HG03354 (cell line): ENCODE results near the gene ZNF541.
A peak's percentile ranks its signal among the peaks of the same experiment; 100 is the strongest.
"Not testable (repeated sequence)": the region's sequence is repeated elsewhere in the genome, so short reads cannot be mapped to it uniquely, and the experiment has no call there.

Experiments used
- ATAC-seq: cut with Tn5 transposase; IDR thresholded peaks from one replicate; pipeline ENCODE4 v1.9.1; 2021; ENCODE audit warnings: mild to moderate bottlenecking; ENCODE audit not compliant: unreplicated experiment, poor library complexity, severe bottlenecking

ZNF541 gene

DNA sequence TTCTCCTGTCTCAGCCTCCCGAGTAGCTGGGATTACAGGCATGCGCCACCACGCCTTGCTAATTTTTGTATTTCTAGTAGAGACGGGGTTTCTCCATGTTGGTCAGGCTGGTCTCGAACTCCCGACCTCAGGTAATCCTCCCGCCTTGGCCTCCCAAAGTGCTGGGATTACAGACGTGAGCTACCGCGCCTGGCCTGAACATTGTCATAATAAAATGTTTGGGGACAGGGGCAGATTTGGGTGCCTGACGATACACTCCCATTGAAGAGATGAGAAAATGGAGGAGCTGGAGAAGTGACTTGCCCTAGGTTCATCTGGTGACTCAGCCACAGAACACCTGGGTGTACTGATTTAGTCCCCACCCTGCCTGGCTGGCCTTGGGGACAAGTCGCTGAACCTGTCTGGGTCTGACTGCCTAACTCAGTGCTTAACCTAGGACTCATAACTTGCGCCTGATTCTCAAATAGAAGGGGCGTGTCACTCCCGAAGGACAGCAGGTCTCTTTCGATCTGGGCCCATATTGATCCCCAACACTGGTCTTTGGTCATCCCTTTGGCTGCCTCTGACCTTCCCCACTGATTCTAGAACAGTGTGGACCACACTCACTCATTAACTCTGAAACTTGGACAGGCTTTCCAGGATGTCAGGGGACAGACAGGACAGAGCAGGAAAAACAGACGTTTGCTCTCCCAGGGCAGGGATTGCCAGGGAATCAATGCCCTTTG is 28.4 kb upstream of the ZNF541 start:
- ATAC-seq = no peak

DNA sequence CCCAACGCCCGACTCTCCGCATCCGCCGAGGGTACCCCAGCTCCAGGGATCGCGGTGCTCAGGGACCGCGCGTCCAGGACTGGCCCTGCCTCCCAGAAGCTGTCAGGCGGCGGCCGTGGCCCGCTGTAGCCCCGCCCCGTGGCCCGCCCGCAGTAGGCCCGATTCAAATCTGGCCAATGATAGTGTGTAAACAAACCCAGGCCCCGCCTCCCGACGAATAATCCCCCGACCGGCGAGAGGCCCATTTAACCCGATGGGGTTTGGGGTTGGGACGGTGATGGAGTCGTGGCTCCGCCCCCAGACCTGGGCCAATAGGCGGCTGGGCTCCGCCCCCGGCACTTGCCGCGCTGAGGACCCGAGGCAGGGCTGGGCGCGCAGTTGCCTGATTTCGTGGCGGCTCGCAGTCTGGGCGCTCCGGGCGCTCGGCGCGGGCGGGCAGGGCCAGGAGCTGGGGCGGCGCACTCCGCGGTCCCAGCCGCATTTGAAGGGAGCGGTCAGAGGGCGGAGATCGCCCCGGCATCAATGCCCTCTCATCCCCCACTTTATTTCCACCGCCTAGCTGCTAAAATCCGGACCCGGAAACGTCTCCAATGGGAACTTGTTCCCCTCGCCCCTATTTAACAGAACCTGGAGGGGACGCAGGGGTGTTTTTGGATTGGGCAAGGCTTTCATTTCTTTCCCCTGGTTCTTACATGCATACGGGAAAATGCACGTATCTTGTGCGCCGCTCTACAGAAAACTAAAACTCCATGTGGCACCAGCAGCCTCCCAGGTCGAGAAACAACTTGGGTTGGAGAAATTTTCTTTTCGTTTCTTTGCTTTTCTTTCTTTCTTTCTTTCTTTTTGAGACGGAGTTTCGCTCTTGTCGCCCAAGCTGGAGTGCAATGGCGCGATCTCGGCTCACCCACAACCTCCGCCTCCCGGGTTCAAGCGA is 27.6 kb upstream of the ZNF541 start:
- ATAC-seq = peak; percentile 92

DNA sequence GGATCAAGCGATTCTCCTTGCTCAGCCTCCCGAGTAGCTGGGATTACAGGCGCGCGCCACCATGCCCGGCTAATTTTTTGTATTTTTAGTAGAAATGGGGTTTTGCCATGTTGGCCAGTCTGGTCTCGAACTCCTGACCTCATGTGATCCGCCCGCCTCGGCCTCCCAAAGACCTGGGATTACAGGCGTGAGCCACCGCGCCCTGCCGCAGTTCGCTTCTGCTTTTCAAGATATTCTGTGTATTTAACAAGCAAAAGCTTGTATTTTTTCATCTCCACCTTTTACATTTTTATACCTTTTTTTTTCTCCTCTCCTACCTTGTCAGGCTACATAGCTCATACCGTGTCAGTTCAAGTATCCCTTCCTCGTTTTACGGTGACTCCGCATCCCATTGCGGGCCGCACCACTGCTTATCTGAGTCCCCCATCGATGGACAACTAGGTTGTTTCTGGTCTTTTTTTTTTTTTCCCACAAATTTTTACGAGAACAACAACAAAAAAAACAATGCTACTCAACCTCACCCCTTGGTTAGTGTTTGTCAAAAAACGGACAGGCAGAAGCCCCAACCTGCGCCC is 26.8 kb upstream of the ZNF541 start:
- not testable (repeated sequence) for ATAC-seq

DNA sequence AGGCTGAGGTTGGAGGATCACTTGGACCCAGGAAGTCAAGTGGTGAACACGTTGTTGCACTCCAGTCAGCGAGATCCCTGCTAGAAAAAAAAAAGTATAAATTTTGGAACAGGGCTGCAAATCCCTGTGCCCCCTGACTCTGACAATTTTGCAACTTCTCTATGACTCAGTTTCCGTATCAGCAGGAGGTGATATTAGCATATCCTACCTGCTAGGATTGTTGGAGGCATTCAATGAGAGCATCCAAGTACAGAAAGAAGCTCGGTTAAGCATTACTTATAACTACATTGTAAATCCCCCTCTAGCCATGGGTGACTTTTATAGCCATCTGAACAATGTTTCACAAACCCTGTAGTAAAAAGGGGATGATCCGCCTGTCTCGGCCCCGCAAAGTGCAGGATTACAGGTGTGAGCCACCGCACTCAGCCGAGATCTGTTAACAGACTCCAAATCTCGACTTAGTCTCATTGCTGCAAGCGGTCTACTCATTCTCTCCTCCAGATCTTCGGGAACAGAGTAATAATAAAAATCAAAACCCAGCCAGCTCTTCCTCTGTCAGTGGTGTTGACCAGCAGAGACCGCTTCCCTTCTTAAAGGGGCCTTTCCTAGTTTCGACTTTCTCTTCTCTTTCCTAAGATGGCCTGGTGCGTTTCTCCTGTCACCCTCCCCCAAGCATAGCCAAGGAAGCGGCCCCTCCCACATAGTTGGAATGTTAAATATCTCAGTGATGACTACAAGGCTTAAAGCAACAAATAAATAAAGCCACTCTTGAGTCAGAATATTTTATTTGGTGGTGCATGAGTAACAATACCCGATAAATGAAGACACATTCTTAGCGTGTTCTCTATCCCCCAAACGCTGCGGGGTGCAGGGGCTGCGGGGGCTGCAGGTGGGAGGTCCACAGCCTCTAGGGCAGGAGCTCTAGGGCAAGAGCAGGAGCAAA is 25.7 kb upstream of the ZNF541 start:
- no peak for ATAC-seq

DNA sequence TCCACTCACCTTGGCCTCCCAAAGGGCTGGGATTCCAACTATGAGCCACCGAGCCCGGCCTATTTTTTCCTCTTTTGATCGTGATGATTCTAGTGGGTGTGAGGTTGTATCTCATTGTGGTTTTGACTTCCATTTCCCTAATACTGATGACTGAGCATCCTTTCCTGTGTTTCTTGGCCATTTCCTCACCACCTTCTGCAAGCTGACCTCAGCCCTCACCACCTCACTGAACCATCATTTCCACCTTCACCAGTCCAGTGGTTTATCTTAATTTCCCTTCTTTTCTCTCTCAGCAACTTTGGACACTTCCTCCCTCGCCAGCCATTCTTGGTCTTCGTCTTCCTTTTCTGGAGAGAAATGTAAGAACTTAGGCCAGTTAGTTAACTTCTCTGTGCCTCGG is 23.0 kb upstream of the ZNF541 start:
- ATAC-seq = no peak

DNA sequence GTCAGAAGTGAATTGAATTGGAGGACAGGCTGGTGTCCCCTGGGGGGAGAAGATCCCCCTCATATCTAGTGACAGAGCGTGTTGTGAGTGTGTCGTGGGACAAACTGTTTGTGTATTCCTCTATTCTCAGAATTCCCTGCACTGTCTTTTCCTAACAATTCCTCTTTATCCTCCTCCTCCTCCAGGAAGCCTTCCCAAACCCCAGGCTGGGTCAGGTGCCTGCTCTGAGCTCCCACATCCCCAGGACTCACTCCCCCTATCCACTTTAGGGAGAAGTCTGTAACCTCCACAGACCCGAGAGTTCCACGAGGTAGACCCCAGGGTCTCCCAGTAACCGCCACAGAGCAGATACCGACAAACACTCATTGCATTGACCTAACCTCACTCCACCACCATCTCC is 20.9 kb upstream of the ZNF541 start:
- no peak for ATAC-seq

DNA sequence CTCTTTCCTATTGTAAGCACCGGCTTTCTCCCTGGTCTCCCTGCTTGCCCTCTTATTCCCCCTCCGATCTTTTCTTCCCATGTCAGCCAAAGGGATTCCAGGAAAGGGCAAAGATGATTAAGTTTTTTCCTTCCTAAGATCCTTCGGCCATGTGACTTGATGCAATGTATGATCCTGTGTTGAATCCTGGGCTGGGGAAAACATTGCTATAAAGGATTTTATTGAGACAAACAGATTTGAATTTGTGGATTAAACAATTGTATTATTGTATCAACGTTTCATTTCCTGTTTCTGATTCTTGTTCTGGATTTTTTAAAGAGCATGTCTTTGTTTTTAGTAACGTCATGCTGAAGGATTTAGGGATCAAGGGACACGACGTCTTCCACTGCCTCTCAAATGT is 16.9 kb upstream of the ZNF541 start:
- ATAC-seq = no peak

DNA sequence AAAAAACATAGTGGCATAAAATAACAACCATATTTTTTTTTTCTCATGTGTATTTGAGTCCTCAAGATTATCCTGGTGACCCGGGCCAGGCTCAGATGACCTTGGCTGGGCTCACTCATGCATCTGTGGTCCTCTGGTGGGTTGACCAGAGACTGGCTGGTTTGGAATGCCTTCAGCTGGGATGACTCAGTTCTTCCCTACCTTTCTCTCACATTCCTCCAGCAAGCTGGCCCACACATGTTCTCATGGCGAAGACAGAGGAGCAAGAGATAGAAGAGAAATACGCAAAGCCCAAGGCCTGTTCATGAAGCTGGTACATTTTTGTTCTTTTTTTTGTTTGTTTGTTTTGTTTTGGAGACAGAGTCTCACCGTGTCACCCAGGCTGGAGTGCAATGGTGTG is 14.3 kb upstream of the ZNF541 start:
- no peak for ATAC-seq

DNA sequence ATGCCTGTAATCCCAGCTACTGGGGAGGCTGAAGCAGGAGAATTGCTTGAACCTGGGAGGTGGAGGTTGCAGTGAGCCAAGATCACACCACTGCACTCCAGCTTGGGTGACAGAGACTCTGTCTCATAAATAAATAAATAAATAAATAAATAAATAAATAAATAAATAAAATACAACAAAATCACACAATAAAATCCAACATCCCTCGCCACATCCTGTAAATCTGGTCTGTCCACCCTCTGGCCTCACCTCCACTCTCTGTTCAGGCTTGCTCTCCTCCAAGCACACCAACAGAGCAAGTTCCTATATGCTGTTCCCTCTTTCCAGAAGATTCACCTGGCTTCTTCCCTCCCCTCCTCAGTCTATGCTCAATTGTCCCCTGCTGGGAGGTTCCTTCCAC is 10.2 kb upstream of the ZNF541 start:
- not testable (repeated sequence) for ATAC-seq

DNA sequence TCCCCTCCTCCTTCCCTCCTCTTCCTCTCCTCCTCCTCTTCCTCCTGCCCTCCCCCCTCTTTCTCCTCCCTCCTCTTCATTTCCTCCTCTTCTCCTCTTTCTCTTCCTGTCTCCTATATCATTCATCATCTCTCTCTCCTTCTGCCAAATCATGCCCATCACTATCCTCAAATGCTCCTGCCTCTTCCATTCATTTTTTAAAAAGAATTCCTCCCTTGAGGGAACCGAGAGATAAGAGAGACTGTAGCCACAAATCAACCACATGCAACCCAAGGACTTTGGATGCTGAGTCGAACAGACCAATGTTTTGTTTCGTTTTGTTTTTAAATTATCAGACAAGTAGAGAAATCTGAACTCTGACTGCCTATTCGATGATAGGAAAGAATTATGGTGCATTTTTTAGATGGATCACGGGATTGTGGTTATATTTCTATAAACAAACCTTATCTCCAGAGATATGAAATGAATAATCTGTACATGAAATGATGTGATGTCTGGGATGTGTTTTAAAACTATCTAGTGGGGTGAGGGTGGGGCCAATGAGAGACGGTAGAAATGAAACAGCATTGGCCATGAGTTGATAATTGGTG is 9.5 kb upstream of the ZNF541 start:
- no peak for ATAC-seq

DNA sequence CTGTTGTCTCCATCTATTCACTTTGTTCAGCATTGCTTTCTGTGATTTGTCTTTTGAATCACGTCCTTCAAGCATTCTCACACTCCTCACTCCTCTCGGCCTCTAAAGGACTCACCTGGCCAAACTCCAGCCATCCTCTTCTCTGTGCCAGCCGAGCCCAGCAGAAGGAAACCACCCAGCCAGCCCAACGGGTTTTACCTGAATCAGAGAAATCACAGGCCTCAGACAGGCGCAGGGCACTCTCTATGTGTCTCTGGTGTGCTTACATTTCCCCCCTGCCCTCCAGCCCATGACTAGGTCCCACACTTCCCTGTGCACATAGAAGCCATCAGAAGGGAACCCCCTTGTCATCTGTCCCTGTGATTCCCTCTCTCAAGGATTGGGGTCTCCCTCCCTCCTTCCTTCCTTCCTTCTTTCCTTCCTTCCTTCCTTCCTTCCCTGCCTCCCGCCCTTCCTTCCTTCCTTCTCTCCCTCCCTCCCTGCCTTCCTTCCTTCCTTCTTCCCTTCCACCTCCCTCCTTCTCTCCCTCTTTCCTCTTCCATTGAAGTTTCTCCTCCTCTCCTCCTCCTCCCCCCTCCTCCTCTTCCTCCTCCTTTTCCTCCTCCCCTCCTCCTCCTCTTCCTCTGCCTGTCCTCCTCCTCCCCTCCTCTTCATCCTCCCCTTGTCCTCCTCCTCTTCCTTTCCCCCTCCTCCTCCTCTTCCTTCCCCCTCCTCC is 8.8 kb upstream of the ZNF541 start:
- ATAC-seq = no peak

DNA sequence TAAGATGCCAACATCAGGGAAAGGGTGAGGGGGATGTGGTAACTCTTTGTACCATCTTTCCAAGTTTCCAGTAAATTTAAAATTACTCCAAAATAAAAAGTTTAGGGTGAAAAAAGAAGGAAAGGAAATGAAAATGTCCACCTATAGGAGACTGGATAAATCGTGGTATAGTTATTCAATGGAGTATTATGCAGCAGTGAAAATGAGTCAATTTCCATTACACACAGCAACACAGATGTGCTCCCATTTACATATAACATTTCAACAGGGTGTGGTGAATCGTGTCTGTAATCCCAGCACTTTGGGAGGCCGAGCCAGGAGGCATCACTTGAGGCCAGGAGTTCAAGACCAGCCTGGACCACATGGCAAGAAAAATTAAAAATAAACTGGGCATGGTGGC is 7.4 kb upstream of the ZNF541 start:
- no peak for ATAC-seq

DNA sequence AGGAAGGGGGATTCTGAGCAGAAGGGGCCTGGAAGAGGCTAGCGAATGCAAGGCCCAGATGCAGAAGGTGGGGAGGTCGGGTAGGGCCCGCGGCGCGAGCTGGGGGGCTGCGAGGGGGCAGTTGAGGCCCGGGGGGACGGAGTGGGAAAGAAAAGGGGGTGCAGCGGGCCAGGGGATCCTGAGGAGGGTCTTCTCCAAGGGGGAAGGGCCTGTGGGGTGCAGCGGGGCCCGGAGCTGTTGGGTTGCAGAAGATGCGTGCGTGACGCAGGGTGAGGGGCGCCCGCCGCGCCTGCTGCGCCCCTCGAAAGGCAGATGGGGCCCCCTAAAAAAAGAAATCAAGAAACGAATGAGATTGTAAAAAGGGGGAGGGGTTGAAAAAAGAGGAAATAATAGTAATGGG is 313 bp downstream of the ZNF541 start:
- no peak for ATAC-seq

DNA sequence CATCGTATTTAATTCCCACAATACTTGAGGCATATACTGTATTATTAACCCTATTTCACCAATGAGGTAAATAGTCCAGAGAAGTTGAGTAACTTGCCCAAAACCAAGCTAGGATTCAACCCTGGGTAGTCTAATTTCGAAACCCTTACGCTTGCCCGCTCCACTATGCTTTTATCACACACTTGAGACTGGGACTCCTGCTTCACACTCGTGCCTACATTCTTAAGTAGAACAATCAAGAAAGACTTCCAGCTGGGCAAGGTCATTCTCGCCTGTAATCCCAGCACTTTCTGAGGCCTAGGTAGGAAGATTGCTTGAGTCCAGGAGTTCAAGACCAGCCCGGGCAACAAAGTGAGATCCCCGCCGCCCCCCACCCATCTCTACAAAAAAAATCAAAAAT is 3.6 kb downstream of the ZNF541 start:
- no peak for ATAC-seq

DNA sequence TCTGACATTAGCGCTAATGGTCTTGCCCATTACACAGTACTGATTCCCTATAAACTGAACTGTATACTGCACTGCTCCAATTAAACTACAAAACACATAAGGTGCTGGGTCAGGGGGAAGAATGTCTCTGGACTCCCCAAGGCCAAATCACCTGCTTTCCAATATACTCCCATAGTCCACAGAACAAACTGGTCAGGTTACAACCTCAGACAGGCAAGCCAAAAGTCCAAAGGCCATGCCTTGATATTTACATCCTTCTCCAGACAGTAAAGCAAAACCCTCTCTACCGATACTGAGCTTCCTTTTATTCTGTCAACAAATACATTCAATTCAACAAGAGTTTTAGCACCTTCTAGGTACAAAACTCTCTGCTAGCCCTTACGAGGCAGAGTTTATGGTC is 8.9 kb downstream of the ZNF541 start:
- ATAC-seq = no peak

DNA sequence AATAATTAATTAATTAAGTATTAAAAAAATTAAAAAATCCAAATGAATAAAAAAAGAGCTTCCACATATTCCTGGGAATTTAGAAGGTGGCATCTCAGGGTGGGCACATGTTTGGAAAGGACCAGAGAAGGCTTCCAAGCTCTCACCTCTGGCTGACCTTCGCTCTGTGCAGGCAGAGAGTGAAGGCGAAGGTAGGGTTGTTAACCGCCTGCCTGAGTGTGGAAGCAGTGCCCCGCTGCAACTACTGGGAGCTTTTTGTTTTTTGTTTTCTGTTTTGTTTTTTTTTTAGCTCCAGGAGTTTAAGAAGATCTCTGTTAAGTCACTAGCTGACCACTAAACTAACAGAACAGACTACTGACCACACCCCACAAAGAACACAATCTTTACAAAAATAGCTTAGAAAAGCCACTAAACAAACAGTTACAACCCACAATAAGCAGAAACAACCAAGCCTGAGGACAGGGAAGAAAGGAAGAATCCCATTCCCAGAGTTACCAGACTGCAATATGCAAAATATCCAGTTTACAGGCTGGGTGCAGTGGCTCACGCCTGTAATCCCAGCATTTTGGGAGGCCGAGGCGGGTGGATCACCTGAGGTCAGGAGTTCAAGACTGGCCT is 11.4 kb downstream of the ZNF541 start:
- no peak for ATAC-seq

DNA sequence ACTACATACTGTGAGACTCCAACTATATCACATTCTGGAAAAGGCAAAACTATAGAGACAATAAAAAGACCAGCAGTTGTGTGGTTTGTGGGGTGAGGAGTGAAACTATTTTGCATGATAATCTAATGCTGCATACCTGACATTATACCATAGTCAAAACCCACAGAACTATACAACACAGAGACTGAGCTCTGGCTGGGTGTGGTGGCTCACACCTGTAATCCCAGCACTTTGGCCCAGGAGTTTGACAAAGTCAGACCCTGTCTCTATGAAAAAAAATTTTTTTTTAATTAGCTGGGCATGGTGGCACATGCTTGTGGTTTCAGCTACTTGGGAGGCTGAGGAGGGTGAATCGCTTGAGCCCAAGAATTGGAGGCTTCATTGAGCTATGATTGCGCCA is 11.9 kb downstream of the ZNF541 start:
- no peak for ATAC-seq

DNA sequence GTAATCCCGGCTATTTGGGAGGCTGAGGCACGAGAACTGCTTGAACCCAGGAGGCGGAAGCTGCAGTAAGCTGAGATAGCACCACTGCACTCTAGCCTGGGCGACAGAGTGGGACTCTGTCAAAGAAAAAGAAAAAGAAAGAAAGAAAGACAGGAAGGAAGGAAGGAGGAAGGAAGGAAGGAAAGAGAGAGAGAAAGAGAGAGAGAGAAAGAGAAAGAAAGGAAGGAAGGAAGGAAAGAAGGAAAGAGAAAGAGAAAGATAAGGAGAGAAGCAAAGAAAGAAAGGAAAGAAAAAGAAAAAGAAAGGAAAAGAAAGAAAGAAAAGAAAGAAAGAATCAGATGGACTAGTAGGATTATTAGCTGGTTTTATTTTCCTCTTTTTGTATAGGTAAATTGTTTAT is 22.8 kb downstream of the ZNF541 start:
- no peak for ATAC-seq
